HepG2 (cell line): ENCODE data around the gene STK38L. TPM values are rescaled to one million over a fixed set of nuclear protein-coding genes. Genes with fewer than 3 reads are reported as not detected.

Source experiments
- ATAC-seq: fragments of 200-7000 bp; cut with Tn5 transposase; 3 replicates; pipeline ENCODE4 v1.9.1; 2020; ENCODE audit warnings: mild to moderate bottlenecking, moderate library complexity
- BruUV-seq: library from RNA; stranded (reverse); fragments of 400-500 nt; replicated peaks from 2 replicates; lab custom pipeline; 2021; lab: Mats Ljungman, UMichigan
- CTCF ChIA-PET: fragments of 300-600 bp; formaldehyde crosslinking; extraction: SDS; loops from one replicate; lab custom pipeline; 2021; ENCODE audit warnings: low total read pairs, inconsistent platforms, low intra/inter-chr PET ratio; lab: Yijun Ruan, JAX
- POLR2A ChIA-PET: fragments of 350-600 bp; sonication (Branson Sonifier 250); formaldehyde crosslinking; loops from one replicate; lab custom pipeline; 2020; ENCODE audit warnings: antibody characterized with exemption, inconsistent platforms; lab: Yijun Ruan, JAX
- DNase-seq: peaks from one replicate; pipeline ENCODE4 v3.0.0-alpha.2; 2015; ENCODE audit warnings: low spot score
- FAIRE-seq: peaks from 3 replicates; lab custom pipeline; 2011; peaks lifted over from hg19 to GRCh38; lab: Jason Lieb, UNC
- H2AFZ ChIP-seq: one replicate; pipeline ENCODE4 v1.6.1; 2011; ENCODE audit warnings: low read length, inconsistent platforms
- H3K27ac ChIP-seq: fragments of 300-600 bp; 3 replicates; pipeline ENCODE4 v1.8.0; 2011; ENCODE audit warnings: mixed run types, mild to moderate bottlenecking, mixed read lengths, low read length, inconsistent platforms; ENCODE audit not compliant: insufficient read depth; ENCODE audit errors: extremely low read length
- H3K27me3 ChIP-seq, 2 experiments: fragments of 200-600 bp in 1 of 2; 2 replicates in 1 of 2; 3 replicates in 1 of 2; pipeline versions ENCODE4 v1.6.0 to v1.8.0; 2011; ENCODE audit warnings: low read length in 2 of 2, mild to moderate bottlenecking in 2 of 2, moderate library complexity in 2 of 2, inconsistent platforms in 1 of 2; ENCODE audit not compliant: insufficient read depth in 2 of 2, control insufficient read depth in 1 of 2
- H3K36me3 ChIP-seq, 2 experiments: fragments of 200-600 bp in 1 of 2; replicated peaks in 1 of 2; 2 replicates in 1 of 2; 3 replicates in 1 of 2; pipeline versions ENCODE4 v1.5.1 to v1.8.0; 2011; ENCODE audit warnings: low read length in 2 of 2, inconsistent platforms in 1 of 2; ENCODE audit not compliant: insufficient read depth in 2 of 2, control insufficient read depth in 1 of 2
- H3K4me1 ChIP-seq: 2 replicates; pipeline ENCODE4 v1.5.1; 2012; ENCODE audit warnings: low read length, inconsistent platforms; ENCODE audit not compliant: insufficient read depth
- H3K4me2 ChIP-seq: 2 replicates; pipeline ENCODE4 v1.6.0; 2011; ENCODE audit warnings: low read depth, low read length, inconsistent platforms
- H3K4me3 ChIP-seq, 3 experiments: fragments of 200-600 bp in 1 of 3; sonication (generic), shearing (Covaris generic) in 1 of 3; replicated peaks in 1 of 3; 2 replicates each; pipeline ENCODE4 v1.5.1; 2011 to 2016; ENCODE audit warnings: low read length in 3 of 3, inconsistent platforms in 2 of 3, low read depth in 2 of 3, mild to moderate bottlenecking in 2 of 3, control low read depth in 1 of 3, mixed read lengths in 1 of 3; ENCODE audit not compliant: insufficient read depth in 1 of 3
- H3K79me2 ChIP-seq: one replicate; pipeline ENCODE4 v1.6.1; 2011; ENCODE audit warnings: low read length, inconsistent platforms; ENCODE audit not compliant: insufficient read depth
- H3K9ac ChIP-seq: 2 replicates; pipeline ENCODE4 v1.6.0; 2011; ENCODE audit warnings: mild to moderate bottlenecking, low read depth, low read length, inconsistent platforms; ENCODE audit not compliant: insufficient read depth
- H3K9me3 ChIP-seq: 2 replicates; pipeline ENCODE4 v1.5.1; 2012; ENCODE audit warnings: mild to moderate bottlenecking, low read length
- H4K20me1 ChIP-seq: 2 replicates; pipeline ENCODE4 v1.6.0; 2011; ENCODE audit warnings: inconsistent platforms, mild to moderate bottlenecking, low read length, moderate library complexity; ENCODE audit not compliant: insufficient read depth
- CREBL2 ChIP-seq: sonication (generic); formaldehyde crosslinking; IDR thresholded peaks from 2 replicates; pipeline ENCODE4 v1.8.1; 2023; ENCODE audit warnings: missing genetic modification reagents, mild to moderate bottlenecking, borderline replicate concordance
- MAFF ChIP-seq: IDR thresholded peaks from 2 replicates; pipeline ENCODE4 v1.6.1; 2011; ENCODE audit warnings: low read depth, low read length, improper control_type of control experiment
- MAFK ChIP-seq, 2 experiments: IDR thresholded peaks in 1 of 2; conservative IDR thresholded peaks in 1 of 2; 2 replicates each; pipeline ENCODE4 v1.6.1; 2011; ENCODE audit warnings: improper control_type of control experiment in 2 of 2, low read length in 2 of 2
- MYNN ChIP-seq: sonication (generic); formaldehyde crosslinking; IDR thresholded peaks from 2 replicates; pipeline ENCODE4 v1.4.0; 2020; ENCODE audit warnings: mild to moderate bottlenecking, low read depth, missing genetic modification reagents
- U2AF1 ChIP-seq: fragments of 200-400 bp; formaldehyde crosslinking; optimal IDR thresholded peaks from 2 replicates; pipeline ENCODE3; 2017; ENCODE audit warnings: mild to moderate bottlenecking, low read depth, low read length
- ZNF280D ChIP-seq: sonication (generic); formaldehyde crosslinking; IDR thresholded peaks from 2 replicates; pipeline ENCODE4 v1.5.1; 2020; ENCODE audit warnings: mild to moderate bottlenecking, missing genetic modification reagents
- ZNF740 ChIP-seq: sonication (generic); formaldehyde crosslinking; IDR thresholded peaks from 2 replicates; pipeline ENCODE4 v1.4.0; 2020; ENCODE audit warnings: missing genetic modification reagents
- WGBS: methylation state at CpG from one replicate; pipeline ENCODE4 v1.1.6; 2017; ENCODE audit warnings: low lambda C conversion rate; 5-methylcytosine and 5-hydroxymethylcytosine counted together
- in situ Hi-C: cut with HindIII; loops from 2 replicates; pipeline ENCODE4 v1.10.0; 2017; ENCODE audit warnings: low pct_unique_long_range_greater_than_20kb; ENCODE audit not compliant: extremely low pct_ligation_motif_present
- intact Hi-C: fragments of 100-400 bp; cut with micrococcal nuclease; formaldehyde crosslinking; loops from one replicate; pipeline ENCODE4 v1.10.0; 2022; ENCODE audit not compliant: unreplicated experiment
- polyA plus RNA-seq, 8 experiments: library from polyadenylated mRNA; depleted of rRNA in 3 of 8; stranded (reverse) in 7 of 8; unstranded in 1 of 8; fragments of >200 nt; fragmentation: Illumina TruSeq in 4 of 8; extraction: Trizol in 4 of 8; gene quantifications; 2 replicates each; pipeline versions ENCODE4 v1.2.1 to v1.2.3, GENCODE V29; 2011 to 2016; ENCODE audit warnings: low read depth in 4 of 8, missing spikeins in 1 of 8, mixed read lengths in 1 of 8; ENCODE audit not compliant: insufficient read depth in 1 of 8
- total RNA-seq, 5 experiments: library from RNA; depleted of rRNA; stranded (reverse); fragments of >200 nt; fragmentation: Illumina TruSeq; extraction: Trizol; gene quantifications; 2 replicates each; pipeline ENCODE4 v1.2.3, GENCODE V29; 2016; ENCODE audit warnings: low read depth in 1 of 5

Gene STK38L
- total and polyA plus RNA-seq, 2 of the 13 experiments (the other 11 are each of a cell fraction or from before 2014, with no cell fraction given): 6.1 to 26.4 TPM

- CTCF ChIA-PET: no interaction called here
Measured at GRCh38 chr12:27217590-27217989, 26.5 kb upstream of the STK38L start.

More at GRCh38 chr12:27217590-27217989, 26.5 kb upstream of the STK38L start:
- H2AFZ ChIP-seq: no peak overlapping the region
- H3K4me3 ChIP-seq: no peak overlapping the region
- peaks cover 23% of the 10 kb centered on the region for H3K4me1 ChIP-seq
- FAIRE-seq: no peak
- DNase-seq: no peak
- intact Hi-C loops: no loop called here
- H3K9ac ChIP-seq: no peak overlapping the region
- no peaks in the 10 kb centered on the region for H4K20me1 ChIP-seq
- H3K9me3 ChIP-seq: no peaks in the 10 kb centered on the region
- in situ Hi-C loops: no loop called here
- WGBS: 78% methylated on average over 2 of the region's 2 CpGs
- TF ChIP-seq ZNF740 (CRISPR knock-in tag) (no peak), U2AF1 (no peak), MAFF (peak; percentile 43; the same call in 1 of the 2 replicates), CREBL2 (CRISPR knock-in tag) (no peak), ZNF280D (CRISPR knock-in tag) (no peak), MYNN (CRISPR knock-in tag) (no peak), MAFK (conservative IDR thresholded peaks at IDR 0.05 in 1 of 2, IDR thresholded peaks at IDR 0.05 in 1 of 2; ENCODE audit: low read length in 2 of 2) (peak; percentile 50 to 59)
- no peak for ATAC-seq
- H3K36me3 ChIP-seq: no peaks in the 10 kb centered on the region
- no peak overlapping the region for H3K4me2 ChIP-seq
- POLR2A ChIA-PET: no interaction called here
- H3K27me3 ChIP-seq: no peaks in the 10 kb centered on the region
- BruUV-seq: no TSS peak
- H3K27ac ChIP-seq: no peak overlapping the region
- no peaks in the 10 kb centered on the region for H3K79me2 ChIP-seq
